AG09319 (cell line): ENCODE results near the gene DENND5A.

Experiments
- DNase-seq: peaks from one replicate; pipeline ENCODE4 v3.0.0-alpha.2; 2010; ENCODE audit warnings: low read depth; ENCODE audit errors: extremely low read depth
- TF ChIP-seq, protein P1 (sequence below): IDR thresholded peaks from 2 replicates; pipeline ENCODE4 v1.5.1; 2011; ENCODE audit warnings: low read depth, mild to moderate bottlenecking, inconsistent platforms, low read length, moderate library complexity

The DENND5A gene

DNA sequence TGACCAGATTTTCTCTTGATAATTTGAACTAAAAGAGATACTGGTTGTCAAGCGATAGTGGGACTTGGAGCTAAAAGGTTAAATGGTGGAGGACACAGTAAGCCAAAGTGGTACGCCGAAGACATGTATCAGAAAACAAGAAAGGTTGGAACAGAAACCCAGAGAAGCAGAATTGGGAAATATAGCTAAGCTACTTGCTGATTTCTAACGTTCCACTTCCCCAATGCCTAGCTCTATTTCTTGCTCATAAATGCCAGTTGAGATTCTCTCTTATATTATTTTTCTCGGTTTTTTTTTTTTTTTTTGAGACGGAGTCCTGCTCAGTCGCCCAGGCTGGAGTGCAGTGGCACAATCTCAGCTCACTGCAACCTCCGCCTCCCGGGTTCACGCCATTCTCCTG, 36.6 kb upstream of the DENND5A start:
- TF ChIP-seq, protein P1, sequence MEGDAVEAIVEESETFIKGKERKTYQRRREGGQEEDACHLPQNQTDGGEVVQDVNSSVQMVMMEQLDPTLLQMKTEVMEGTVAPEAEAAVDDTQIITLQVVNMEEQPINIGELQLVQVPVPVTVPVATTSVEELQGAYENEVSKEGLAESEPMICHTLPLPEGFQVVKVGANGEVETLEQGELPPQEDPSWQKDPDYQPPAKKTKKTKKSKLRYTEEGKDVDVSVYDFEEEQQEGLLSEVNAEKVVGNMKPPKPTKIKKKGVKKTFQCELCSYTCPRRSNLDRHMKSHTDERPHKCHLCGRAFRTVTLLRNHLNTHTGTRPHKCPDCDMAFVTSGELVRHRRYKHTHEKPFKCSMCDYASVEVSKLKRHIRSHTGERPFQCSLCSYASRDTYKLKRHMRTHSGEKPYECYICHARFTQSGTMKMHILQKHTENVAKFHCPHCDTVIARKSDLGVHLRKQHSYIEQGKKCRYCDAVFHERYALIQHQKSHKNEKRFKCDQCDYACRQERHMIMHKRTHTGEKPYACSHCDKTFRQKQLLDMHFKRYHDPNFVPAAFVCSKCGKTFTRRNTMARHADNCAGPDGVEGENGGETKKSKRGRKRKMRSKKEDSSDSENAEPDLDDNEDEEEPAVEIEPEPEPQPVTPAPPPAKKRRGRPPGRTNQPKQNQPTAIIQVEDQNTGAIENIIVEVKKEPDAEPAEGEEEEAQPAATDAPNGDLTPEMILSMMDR = no peak
- no peak for DNase-seq

DNA sequence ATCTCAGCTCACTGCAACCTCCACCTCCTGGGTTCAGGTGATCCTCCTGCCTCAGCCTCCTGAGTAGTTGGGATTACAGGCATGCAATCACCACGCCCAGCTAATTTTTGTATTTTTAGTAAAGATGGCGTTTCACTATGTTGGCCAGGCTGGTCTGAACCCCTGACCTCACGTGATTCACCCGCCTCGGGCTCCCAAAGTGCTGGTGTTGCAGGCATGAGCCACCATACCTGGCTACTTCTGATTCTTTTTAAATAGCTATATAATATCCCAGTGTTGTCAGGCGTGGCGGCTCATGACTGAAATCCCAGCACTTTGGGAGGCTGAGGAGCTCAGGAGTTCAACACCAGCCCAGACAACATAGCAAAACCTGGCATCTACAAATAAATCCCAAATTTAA, 28.5 kb upstream of the DENND5A start:
- DNase-seq = no peak

DNA sequence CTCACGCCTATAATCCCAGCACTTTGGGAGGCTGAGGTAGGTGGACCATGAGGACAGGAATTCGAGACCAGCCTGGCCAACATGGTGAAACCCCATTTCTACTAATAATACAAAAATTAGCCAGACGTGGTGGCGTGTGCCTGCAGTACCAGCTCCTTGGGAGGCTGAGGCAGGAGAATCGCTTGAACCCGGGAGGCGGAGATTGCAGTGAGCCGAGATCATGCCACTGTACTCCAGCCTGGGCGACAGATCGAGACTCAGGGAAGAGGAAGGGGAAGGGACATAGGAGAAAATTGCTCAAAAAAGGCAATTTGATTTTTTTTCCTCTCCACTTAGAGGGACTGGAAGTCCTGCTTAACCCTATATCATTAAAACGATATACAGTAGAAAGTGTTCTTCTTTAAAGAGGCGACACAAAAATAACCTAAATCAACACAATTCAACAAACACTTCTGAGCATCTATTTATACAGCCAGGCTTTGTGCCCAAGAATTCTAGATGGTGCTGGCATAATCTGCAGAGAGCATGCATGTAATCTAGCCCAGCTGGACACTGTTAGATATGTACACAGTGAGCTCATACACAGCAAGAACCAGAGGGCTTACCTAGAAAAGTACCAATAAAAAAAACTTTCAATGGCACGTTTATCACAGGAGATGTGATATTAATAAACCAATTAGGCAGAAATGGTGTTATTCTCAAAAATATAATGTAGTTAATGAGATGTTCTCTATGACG, 20.9 kb upstream of the DENND5A start:
- TF ChIP-seq, protein P1 = no peak
- no peak for DNase-seq

More for the DNA sequence above, 28.5 kb upstream of the DENND5A start:
- TF ChIP-seq, protein P1 = no peak

DNA sequence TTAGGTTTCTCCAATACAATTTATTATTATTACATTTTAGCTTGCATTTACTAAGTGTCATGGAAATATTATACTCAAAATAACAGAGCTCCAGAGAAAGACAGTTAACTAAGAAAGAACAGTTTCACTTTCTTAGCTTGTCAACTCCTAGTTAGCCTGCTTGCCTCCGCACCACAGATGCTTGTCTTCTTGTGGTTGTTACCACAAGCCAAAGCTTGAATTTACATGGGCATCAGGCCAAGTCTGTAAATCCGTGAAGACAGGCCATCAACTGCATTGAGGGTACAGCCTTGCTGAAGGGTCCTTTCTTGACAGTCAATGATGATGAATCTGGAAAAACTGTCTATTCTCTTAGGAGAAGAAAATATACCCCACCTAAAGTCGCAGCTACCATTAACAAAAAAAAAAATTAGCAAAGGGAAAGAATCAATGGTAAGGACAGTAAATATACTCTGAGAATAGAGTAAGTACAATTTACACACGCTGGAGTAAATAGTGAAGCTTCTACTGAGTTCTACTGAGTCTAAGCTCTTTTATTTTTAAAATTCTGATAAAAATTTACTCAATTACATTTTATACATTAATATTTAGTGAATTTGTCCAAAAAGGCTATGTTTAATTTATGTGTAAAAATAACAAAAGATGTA, 15.6 kb upstream of the DENND5A start:
- DNase-seq = no peak
- TF ChIP-seq, protein P1 = no peak

DNA sequence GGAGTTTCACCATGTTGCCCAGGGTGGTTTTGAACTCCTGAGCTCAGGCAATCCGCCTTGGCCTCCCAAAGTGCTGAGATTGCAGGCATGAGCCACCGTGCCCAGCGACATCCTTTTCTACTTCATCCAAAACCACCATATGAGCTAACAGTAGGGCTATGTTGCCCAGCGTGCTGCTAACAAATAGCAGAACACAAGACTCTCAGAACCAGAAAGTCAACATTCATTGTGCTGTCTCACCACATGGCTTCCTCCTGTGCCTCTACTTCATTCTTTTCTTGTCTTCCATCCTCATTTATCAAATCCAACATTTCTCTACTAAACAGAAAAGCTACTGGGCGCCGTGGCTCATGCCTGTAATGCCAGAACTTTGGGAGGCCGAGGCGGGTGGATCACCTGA, 12.0 kb upstream of the DENND5A start:
- DNase-seq = no peak
- TF ChIP-seq, protein P1 = no peak

DNA sequence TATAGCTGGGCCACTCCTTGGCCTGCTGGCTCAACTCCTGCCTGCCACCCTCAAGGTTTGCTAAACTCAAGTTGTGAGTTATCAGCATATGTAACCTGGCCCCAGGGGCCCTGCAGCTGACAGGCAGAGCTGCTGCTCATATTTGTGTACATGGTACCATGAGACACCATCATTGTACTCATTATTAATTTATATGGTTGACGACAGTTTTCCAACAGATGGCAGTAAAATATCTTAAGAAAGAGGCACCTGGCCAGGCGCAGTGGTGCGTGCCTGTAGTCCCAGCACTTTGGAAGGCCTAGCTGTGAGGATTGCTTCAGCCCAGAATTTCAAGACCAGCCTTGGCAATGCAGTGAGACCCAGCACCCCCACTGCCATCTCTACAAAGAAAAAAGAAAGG, 11.4 kb upstream of the DENND5A start:
- no peak for DNase-seq
- TF ChIP-seq, protein P1 = no peak

DNA sequence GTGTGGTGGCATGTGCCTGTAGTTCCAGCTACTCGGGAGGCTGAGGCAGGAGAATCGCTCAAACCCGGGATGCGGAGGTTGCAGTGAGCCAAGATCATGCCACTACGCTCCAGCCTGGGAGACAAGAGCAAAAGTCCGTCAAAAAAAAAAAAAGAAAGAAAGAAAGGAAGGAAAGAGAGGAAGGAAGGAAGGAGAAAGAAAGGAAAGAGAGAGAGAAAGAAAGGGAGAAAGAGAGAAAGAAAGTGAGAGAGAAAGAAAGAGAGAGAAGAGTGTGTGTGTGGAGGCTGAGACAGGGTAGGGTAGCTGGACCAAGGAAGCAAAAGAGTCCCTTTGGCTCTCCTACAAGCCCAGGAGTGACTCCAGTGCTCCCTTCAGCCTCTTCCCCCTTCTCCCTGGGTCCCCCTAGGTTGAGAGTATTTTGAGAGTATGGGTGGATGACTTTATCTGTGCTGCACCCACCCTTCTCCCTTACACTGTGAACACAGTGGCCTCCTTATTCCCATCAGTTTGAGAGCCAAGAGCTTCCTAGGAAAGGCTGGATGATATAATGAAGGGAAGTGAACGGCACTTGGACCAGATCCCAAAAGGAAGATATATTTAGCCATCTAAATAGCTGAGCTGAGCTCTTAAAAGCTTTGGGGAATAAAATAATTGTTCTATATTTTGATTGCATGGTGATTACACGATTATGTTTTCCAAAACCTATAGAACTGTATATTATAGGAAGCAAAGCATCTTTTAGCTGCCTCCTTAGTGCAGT, 9.5 kb upstream of the DENND5A start:
- DNase-seq = no peak
- TF ChIP-seq, protein P1 = no peak
